H1 (cell line): ENCODE results near the gene SH3TC2. TPM values are rescaled to one million over a fixed set of nuclear protein-coding genes. Genes with fewer than 3 reads are reported as not detected.

Source experiments
- BCL11A ChIP-seq, 2 experiments: IDR thresholded peaks; one replicate each; pipeline ENCODE4 v1.6.1; 2011; ENCODE audit warnings: low read depth in 2 of 2, low read length in 2 of 2, mild to moderate bottlenecking in 2 of 2
- POLR2AphosphoS5 ChIP-seq: IDR thresholded peaks from 2 replicates; pipeline ENCODE4 v1.6.1; 2011; ENCODE audit warnings: low read depth, low read length
- SP1 ChIP-seq: IDR thresholded peaks from 2 replicates; pipeline ENCODE4 v1.6.1; 2011; ENCODE audit warnings: low read depth, low read length
- polyA plus RNA-seq, 7 experiments: library from polyadenylated mRNA; depleted of rRNA in 3 of 7; stranded (reverse) in 5 of 7; unstranded in 2 of 7; fragments of >200 nt in 5 of 7; fragments of 200-250 nt in 2 of 7; gene quantifications; 1 replicate in 5 of 7; 2 replicates in 1 of 7; 4 replicates in 1 of 7; pipeline versions ENCODE4 v1.2.1 to v1.2.3, GENCODE V29; 2011 to 2013; ENCODE audit warnings: missing spikeins in 2 of 7, mixed read lengths in 2 of 7
- total RNA-seq: library from RNA; stranded (reverse); fragmentation: NEBNext Ultra II Directional; extraction: Animal tissue kit (Norgen Biotek cat#: 25700); gene quantifications from 2 replicates; pipeline ENCODE4 v1.2.1, GENCODE V29; 2021

Gene SH3TC2
- total and polyA plus RNA-seq, 2 of the 8 experiments (the other 6 are each of a cell fraction or from before 2014, with no cell fraction given): 0.11 to 0.80 TPM

GRCh38 chr5:148968311-148968710 lies 94.6 kb downstream of the SH3TC2 start (continued):
- TF ChIP-seq BCL11A (IDR thresholded peaks at IDR 0.05; ENCODE audit: low read depth in 2 of 2, low read length in 2 of 2) (no peak), SP1 (no peak), POLR2AphosphoS5 (no peak)
